Measurements from ENCODE around the gene PDGFB.

GRCh38 chr22:39254789-39255298, 10.1 kb upstream of the PDGFB start:
- TF ChIP-seq CTCF (IDR thresholded peaks at IDR 0.05) (no peak), TCF7L2 (IDR thresholded peaks at IDR 0.05; ENCODE audit: low read depth, low read length) (peak; percentile 29; the same call in 1 of the 2 replicates)
